IPS-11a (cell line): ENCODE measurements around the gene HOXA6.

Experiments used
- H3K4me3 ChIP-seq: one replicate; pipeline ENCODE4 v1.5.1; 2013; ENCODE audit warnings: low read depth, low read length, control low read depth

HOXA6 gene

DNA sequence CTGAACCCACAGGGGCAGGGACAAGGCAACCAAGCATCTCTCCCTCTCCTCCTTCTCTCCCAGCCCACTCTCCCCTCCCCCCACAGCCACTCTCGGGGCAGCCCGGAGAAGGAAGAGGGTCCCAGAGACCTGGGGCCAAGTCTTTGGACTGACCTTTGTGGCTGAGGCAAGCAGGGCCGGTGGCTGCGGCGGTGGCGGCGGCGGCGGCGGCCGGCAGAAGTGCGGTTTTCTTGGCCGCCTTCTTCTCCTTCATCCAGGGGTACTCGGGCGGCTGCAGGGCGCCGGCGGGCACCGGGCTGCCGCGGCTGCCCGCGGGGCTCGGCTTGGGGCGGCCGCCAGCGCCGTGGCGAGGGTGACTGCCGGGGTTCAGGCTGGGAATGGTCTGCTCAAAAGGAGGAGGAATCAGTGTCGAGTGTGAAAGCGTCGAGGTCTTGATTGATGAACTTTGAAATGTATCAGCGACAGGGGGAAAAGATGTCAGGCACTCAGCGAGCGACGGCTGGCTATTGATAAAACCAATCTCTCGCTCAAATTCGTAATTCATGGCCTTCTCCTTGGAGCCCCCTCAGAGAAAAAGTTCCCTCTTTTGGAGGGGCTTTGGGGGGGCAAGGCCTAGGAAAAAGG is 45.5 kb downstream of the HOXA6 start:
- no peak overlapping the region for H3K4me3 ChIP-seq

DNA sequence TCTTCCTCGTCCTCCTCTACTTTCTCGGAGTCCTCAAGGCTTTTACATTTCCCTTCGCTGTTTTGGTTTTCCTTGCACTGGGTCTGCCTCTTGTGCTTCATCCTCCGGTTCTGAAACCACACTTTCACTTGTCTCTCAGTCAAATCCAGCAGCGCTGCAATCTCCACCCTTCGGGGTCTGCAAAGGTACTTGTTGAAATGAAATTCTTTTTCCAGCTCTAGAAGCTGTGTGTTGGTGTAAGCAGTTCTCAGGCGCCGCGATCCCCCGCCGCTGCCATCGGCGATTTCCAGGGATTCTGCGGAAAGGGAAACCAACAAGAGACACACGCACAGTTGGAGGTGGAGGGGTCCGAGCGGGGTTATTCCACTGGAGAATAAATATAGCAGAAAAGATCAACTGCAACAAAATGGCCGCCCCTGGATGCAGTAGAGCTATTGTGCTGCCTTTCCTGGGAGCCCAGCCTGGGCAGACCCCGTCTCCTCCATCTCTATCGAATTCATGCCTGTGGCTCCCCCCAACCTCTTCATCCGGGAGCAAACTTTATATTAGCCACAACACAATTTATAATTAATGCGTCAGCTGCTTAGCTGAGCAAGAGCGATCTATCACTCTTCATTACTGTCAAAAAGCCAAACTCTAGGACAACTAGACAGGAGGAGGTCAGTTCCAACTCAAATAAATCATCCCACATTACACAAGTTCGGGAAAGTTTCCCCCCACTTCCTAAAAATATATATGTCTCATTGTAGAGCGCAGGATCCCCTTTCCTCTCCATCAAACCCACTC is 46.2 kb downstream of the HOXA6 start:
- H3K4me3 ChIP-seq: no peak overlapping the region

DNA sequence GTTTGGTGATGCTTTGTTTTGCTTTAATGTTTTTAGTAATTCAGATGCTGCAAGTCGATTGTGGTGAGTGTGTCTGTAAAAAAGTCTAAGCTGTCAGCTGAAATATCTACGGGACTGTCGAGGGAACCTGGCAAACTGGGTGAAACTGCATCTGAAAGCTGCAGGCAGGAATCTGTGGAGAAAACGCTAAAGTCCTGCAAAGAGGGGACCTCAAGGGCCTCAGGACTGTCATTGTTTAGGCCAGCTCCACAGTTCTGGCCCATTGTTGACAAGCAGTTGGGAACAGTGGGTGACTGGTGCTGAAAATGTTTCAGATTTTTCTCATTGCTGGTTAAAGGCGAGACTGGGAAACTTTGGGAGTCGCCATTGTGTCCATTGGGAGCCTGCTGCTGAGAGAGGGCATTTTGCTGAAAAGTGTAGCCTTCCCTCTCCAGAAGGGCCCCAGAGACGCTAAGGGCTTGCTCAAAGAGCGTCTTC is 46.8 kb downstream of the HOXA6 start:
- no peak overlapping the region for H3K4me3 ChIP-seq

DNA sequence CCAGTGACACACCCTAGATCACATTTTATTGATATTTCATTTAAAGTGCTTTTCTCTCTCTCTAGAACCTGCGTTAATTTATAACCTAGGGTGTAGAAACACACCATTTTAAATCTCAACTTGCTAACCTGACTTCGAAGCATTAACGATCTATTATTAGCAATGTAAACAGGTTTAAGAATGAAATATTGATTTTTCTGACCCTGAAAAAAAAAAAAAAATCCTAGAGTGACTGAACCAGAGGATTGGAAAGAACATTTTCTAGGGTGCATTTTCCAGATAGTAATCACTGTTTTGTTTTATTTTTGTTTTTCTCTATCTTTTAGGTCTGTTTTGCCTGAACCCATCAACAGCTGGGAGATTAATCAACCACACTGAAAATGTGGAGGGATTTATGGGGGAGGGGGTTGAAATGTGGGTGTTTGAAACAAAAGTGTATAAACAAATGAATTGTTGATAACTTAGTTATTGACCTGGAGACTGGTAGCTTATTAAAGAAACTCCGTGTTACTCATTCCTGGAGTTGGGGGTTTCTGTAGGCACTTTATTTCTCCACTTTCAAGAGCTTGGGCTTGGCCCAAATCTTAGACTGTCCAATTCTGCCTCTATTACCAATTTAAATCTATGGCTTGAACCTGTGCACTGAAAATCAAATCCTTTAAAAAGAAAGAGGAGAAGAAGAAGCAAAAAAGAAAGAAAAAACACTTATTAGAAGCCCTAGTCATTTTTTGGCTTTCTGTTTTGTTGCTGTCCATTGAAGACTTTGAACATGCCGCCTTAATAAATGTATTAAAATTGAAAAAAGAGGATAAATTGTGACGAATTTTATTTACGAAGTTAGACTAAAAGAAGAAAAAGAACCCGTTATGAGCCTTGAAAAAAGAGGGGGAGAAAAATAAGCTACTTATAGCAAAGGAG is 47.9 kb downstream of the HOXA6 start:
- H3K4me3 ChIP-seq: no peak overlapping the region

DNA sequence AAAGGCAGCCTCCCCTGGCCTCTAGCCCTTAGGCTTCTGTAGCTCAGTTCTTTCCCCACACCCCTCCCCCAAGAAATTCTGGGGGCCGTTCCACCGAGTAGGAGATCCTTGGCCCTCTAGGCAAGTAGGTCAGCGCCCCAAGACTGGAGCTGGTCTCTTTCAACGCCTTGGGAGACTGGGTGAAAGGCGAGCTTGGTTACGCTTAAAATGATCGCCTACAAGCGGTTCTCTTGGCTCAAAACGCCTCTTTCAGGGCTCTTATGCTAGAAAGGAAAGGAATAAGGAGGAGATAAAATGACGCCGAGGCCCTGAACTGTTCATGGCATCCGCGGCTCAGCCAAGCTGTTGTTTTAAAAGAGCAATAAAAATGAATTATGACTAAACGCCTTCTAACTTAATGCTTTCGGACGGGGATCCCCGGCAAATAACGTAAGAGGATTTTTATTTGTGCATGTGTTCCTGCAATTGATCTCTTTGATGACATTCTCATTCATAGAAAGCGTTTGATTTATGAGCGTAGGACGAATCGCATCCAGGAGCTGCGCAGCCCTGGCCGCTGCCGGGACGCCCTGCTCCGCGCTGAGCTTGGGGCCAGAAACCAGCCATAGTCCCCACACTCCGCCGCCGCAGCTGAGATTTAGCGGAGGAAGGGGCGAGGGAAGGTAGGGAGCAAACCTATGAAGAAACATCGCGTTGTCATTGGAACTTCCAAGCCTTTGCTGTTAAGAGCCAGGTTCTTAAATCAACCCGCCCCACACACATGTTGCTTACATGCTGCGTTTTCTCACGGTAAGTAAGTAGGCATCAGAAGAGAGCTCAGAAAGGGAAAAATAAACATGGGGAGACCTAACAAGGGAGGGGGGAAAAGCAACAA is 48.8 kb downstream of the HOXA6 start:
- no peak overlapping the region for H3K4me3 ChIP-seq

DNA sequence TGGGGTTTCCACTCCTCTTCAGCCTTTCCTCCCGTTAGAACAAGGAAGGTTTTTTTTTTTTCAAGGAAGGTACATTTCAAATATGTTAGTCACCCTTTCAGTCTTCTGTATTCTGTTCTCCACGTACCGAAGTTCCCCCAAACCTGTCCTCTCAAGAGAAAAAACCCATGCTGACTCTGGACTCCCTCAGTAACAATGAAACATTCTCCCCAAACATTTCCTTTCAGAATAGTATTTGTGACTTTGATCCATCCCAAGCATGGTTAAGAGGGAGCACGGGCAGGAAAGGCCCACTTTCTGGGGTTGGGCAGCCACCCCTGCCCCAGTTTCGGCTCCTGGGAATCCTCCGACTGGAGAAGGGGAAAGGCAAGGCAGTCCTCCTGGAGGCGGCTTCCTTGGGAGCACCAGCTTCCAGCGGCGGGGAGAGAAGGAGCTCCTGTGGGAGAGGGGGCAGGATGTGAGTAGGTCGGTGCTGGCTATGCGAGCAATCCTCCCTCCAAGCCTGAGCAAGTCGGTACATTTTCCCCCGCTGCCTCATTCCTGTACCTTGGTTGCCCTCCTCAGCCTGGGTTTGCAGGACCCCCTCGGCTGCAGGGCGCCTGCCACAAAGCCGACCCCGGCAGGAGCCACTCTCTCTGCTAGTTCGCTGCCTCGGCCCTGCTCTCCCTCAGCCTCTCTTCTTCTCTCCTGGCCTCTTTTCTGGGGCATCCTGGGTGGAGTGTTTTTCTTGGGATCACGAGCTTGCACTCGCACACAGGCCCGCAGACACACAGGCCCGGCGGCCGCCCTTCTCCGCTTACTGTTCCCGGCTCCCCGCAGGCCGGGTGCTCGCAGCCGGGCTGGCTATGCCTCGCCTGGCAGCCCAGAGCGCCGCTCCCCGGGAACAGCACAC is 49.6 kb downstream of the HOXA6 start:
- no peak overlapping the region for H3K4me3 ChIP-seq

DNA sequence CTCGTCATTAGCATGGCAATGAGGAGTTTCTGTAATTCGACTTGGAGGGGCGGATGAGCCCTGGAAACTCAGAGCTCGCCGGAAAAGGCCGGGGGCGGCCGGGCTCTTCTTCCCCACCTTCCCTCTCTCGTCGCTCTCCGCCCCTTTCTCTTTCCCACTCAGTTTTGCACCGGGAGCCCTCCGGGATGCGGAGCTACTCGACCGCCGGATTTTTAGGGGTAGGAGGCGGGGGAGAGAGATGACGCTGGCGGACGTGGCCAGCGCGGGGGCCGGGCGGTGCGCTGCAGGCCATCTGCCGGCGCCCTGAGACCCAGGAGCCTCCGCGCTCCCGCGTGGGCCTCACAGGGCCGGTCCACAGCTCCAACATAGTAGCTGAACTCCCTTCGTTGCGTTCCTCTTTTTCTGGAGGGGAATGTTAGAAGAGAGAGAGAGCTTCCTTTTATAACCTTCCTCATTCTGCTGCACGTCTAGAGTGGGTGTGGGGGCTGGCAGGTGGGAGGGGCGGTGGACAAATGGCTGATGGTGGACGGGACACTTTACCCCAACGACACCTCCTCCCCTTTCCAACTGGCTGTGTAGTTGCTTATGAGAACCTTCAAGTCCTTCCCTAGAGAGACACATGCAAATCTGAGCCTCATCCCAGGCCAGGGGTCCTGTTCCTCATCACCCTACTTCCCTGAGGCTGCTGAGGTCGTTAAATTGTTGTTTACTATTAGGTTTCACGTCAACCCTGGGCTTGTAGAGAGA is 50.6 kb downstream of the HOXA6 start:
- peak overlapping the region; percentile 27 for H3K4me3 ChIP-seq

DNA sequence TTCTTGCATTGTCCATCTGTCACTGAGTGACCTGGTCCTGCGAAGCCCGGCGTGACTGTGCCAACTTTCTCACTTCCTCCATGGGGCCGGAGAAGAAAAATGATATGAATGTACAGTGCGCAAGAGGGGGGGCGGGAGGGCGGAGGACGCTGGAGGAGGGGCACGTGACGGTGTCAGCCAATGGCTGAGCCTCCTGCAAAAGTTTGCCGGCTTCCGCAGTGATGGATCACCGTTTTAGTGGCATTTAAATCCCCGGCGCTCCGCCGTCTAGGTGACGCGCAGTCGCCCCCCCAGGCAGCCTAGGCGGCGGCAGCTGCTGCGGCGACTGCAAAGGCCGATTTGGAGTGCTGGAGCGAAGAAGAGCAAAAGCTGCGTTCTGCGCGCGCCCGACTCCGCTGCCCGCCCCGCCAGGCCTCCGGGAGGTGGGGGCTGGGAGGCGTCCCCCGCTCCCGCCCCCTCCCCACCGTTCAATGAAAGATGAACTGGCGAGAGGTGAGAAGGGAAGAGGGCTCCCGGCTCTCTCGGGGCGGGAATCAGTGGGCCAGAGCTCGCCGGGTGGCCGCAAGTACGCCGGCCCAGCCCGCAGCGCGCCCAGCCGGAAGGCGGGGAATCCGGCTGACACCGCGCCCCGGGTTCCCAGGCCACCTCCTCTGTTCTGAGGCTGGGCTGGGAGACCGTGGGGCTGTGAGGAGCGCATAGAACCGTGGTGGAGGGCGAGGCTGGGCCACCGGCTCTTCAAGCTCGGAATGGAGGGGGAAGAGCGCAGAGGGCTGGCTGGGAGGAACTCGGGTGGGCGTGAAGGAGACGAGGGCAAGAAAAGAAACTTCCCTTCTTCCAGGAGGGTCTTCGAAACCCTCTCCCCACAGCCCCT is 51.4 kb downstream of the HOXA6 start, which contains the start of gene HOXA1:
TSS of gene HOXA1 (minus strand) at position 104 of the 871 bp plus-strand sequence. CDS start at position 16, 88 bp downstream.
- peak within 1 kb of the TSS; percentile 27 for H3K4me3 ChIP-seq
